IMR-90 (cell line): ENCODE results near the gene INTS11.

Source experiments
- POLR2A ChIP-seq: IDR thresholded peaks from 2 replicates; pipeline ENCODE4 v1.6.1; 2012; ENCODE audit warnings: mild to moderate bottlenecking, low read depth, low read length
- USF2 ChIP-seq: fragments of 150-350 bp; IDR thresholded peaks from 2 replicates; pipeline ENCODE4 v1.6.1; 2017; ENCODE audit warnings: mild to moderate bottlenecking, antibody characterized with exemption, low read length, low read depth
- TF ChIP-seq, protein P1 (sequence below): conservative IDR thresholded peaks from 2 replicates; pipeline ENCODE4 v1.5.1; 2012; ENCODE audit warnings: mild to moderate bottlenecking, low read depth, low read length, improper control_type of control experiment

DNA sequence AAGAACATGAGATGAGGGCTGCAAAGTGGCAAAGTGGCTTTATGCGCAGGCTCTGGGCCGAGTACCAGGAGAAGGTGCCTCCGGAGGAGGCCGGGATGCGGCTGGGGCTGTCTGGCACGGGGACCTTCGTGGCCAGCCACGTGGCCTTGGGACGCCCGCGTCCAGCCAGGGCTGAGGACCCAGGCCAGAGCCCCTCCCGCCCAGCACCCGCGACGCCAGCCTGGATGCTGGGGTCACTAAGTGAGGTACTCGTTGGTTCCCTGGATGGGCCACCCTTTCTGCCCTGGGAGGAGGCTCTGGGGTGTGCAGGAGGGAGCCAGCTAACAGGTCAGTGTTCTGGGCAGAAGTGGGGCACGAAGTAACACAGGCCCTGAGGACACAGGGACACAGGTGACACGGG is 31.6 kb downstream of the INTS11 start:
- no peak for TF ChIP-seq POLR2A
- TF ChIP-seq, protein P1, sequence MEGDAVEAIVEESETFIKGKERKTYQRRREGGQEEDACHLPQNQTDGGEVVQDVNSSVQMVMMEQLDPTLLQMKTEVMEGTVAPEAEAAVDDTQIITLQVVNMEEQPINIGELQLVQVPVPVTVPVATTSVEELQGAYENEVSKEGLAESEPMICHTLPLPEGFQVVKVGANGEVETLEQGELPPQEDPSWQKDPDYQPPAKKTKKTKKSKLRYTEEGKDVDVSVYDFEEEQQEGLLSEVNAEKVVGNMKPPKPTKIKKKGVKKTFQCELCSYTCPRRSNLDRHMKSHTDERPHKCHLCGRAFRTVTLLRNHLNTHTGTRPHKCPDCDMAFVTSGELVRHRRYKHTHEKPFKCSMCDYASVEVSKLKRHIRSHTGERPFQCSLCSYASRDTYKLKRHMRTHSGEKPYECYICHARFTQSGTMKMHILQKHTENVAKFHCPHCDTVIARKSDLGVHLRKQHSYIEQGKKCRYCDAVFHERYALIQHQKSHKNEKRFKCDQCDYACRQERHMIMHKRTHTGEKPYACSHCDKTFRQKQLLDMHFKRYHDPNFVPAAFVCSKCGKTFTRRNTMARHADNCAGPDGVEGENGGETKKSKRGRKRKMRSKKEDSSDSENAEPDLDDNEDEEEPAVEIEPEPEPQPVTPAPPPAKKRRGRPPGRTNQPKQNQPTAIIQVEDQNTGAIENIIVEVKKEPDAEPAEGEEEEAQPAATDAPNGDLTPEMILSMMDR, result no peak
- no peak for TF ChIP-seq USF2
